CD4-positive, alpha-beta T cell (primary cell): Measurements from ENCODE around the gene CSNK1G1. TPM values are rescaled to one million over a fixed set of nuclear protein-coding genes. Genes with fewer than 3 reads are reported as not detected.

Source experiments
- ATAC-seq: fragments of 200-7000 bp; cut with Tn5 transposase; one replicate; pipeline ENCODE4 v1.10.0; 2022; ENCODE audit warnings: mild to moderate bottlenecking; ENCODE audit not compliant: poor library complexity
- CTCF ChIA-PET: fragments of 350-600 bp; sonication (Branson Sonifier 250); formaldehyde crosslinking; loops from one replicate; lab custom pipeline; 2021; ENCODE audit warnings: antibody characterized with exemption, inconsistent platforms; lab: Charles Lee
- POLR2A ChIA-PET: fragments of 350-600 bp; sonication (Branson Sonifier 250); formaldehyde crosslinking; loops from one replicate; lab custom pipeline; 2021; ENCODE audit warnings: antibody characterized with exemption, inconsistent platforms; lab: Charles Lee
- DNase-seq, 14 experiments: peaks; one replicate each; pipeline ENCODE4 v3.0.0-alpha.2; 2013 to 2020; ENCODE audit warnings: mixed read lengths in 2 of 14
- H3K27ac ChIP-seq, 2 donors: one replicate each; pipeline versions ENCODE4 v1.5.1 to v1.7.0; 2013; ENCODE audit warnings: low read length in 2 of 2, low read depth in 1 of 2, mild to moderate bottlenecking in 1 of 2
- H3K27me3 ChIP-seq, 2 experiments: 1 replicate in 1 of 2; 2 replicates in 1 of 2; pipeline versions ENCODE4 v1.6.1 to v1.7.0; 2013; ENCODE audit warnings: low read length in 2 of 2, control low read depth in 1 of 2, mild to moderate bottlenecking in 1 of 2, moderate library complexity in 1 of 2; ENCODE audit not compliant: insufficient read depth in 2 of 2, control insufficient read depth in 1 of 2
- H3K36me3 ChIP-seq: one replicate; pipeline ENCODE4 v1.6.1; 2013; ENCODE audit warnings: low read length, control low read depth; ENCODE audit not compliant: insufficient read depth
- H3K4me1 ChIP-seq: one replicate; pipeline ENCODE4 v1.6.1; 2013; ENCODE audit warnings: low read length, control low read depth; ENCODE audit not compliant: insufficient read depth
- H3K4me3 ChIP-seq: one replicate; pipeline ENCODE4 v1.5.1; 2013; ENCODE audit warnings: mild to moderate bottlenecking, low read length, moderate library complexity
- H3K9me3 ChIP-seq, 2 experiments: 1 replicate in 1 of 2; 2 replicates in 1 of 2; pipeline versions ENCODE4 v1.6.1 to v1.7.0; 2013; ENCODE audit warnings: low read length in 2 of 2, mild to moderate bottlenecking in 2 of 2, control low read depth in 1 of 2, moderate library complexity in 1 of 2; ENCODE audit not compliant: control insufficient read depth in 1 of 2, insufficient read depth in 1 of 2
- H3K27ac Mint-ChIP-seq: one replicate; pipeline ENCODE4 v1.8.0; 2020; ENCODE audit warnings: mixed read lengths
- H3K27me3 Mint-ChIP-seq: one replicate; pipeline ENCODE4 v1.8.0; 2021; ENCODE audit warnings: mixed read lengths
- H3K36me3 Mint-ChIP-seq: one replicate; pipeline ENCODE4 v1.8.0; 2021; ENCODE audit warnings: low read depth, mixed read lengths
- H3K4me1 Mint-ChIP-seq: one replicate; pipeline ENCODE4 v1.8.0; 2021; ENCODE audit warnings: low read depth, mixed read lengths
- H3K4me3 Mint-ChIP-seq: one replicate; pipeline ENCODE4 v1.8.0; 2020; ENCODE audit warnings: mild to moderate bottlenecking, mixed read lengths
- H3K9me3 Mint-ChIP-seq: one replicate; pipeline ENCODE4 v1.8.0; 2020; ENCODE audit warnings: mixed read lengths
- CTCF ChIP-seq: fragments of 200-600 bp; IDR thresholded peaks from one replicate; pipeline ENCODE4 v1.8.0; 2022; ENCODE audit warnings: antibody characterized with exemption, mild to moderate bottlenecking
- intact Hi-C, 2 experiments: fragments of 100-400 bp; cut with DNase I in 1 of 2; cut with micrococcal nuclease in 1 of 2; formaldehyde crosslinking; loops; one replicate each; pipeline versions ENCODE4 v1.15.1 to v1.9.0; 2023 to 2025; cut with DNase I, micrococcal nuclease
- total RNA-seq, 174 experiments: library from RNA in 2 of 174; stranded (reverse) in 2 of 174; gene quantifications; one replicate each; pipeline ENCODE4 v1.2.3 and lab custom pipeline; 2021 to 2026

CSNK1G1 gene
- total RNA-seq, 2 experiments from 2014 or later, result 12.2 to 13.7 TPM

- Histone ChIP-seq H3K27ac (no peak overlapping the region), H3K4me1 (no peaks in the 10 kb centered on the region), H3K9me3 (no peaks in the 10 kb centered on the region), H3K4me3 (no peak overlapping the region), H3K36me3 (peaks cover 92% of the 10 kb centered on the region), H3K27me3 (no peaks in the 10 kb centered on the region)
- DNase-seq (no peak), ATAC-seq (no peak)
- POLR2A ChIA-PET, result interaction anchor here (1.1 kb wide), 1 partner anchor 19 kb away, joined by 5 read pairs; no protein-coding TSS in a partner anchor
- Mint-ChIP-seq H3K36me3 (peaks cover 91% of the 10 kb centered on the region), H3K9me3 (no peaks in the 10 kb centered on the region), H3K4me3 (no peak overlapping the region), H3K4me1 (no peaks in the 10 kb centered on the region), H3K27ac (no peak overlapping the region), H3K27me3 (no peaks in the 10 kb centered on the region)
- TF ChIP-seq CTCF, result no peak
- intact Hi-C loops, result no loop called here
- CTCF ChIA-PET, result interaction anchor here (0.8 kb wide), 1 partner anchor 19 kb away, joined by 3 read pairs; no protein-coding TSS in a partner anchor
Measured at GRCh38 chr15:64134345-64134829, 221.6 kb downstream of the CSNK1G1 start.

- intact Hi-C loops, result no loop called here
- H3K4me1 ChIP-seq, result no peaks in the 10 kb centered on the region
- Mint-ChIP-seq H3K9me3 (no peaks in the 10 kb centered on the region), H3K36me3 (peaks cover 95% of the 10 kb centered on the region), H3K4me3 (no peak overlapping the region), H3K4me1 (no peaks in the 10 kb centered on the region), H3K27me3 (no peaks in the 10 kb centered on the region), H3K27ac (no peak overlapping the region)
- no peak overlapping the region for H3K4me3 ChIP-seq
- no peaks in the 10 kb centered on the region for H3K27me3 ChIP-seq
- TF ChIP-seq CTCF, result no peak
- CTCF ChIA-PET, result interaction anchor here (0.8 kb wide), 1 partner anchor 19 kb away, joined by 3 read pairs; no protein-coding TSS in a partner anchor
- H3K9me3 ChIP-seq, result no peaks in the 10 kb centered on the region
- DNase-seq, result no peak
- H3K27ac ChIP-seq, result no peak overlapping the region
- POLR2A ChIA-PET, result interaction anchor here (1.1 kb wide), 1 partner anchor 19 kb away, joined by 5 read pairs; no protein-coding TSS in a partner anchor
- no peak for ATAC-seq
- peaks cover 94% of the 10 kb centered on the region for H3K36me3 ChIP-seq
Measured at GRCh38 chr15:64133623-64134344, 222.2 kb downstream of the CSNK1G1 start.

- H3K9me3 Mint-ChIP-seq, result no peaks in the 10 kb centered on the region
- POLR2A ChIA-PET, result no interaction called here
Measured at GRCh38 chr15:64132217-64132616, 223.8 kb downstream of the CSNK1G1 start.

More at GRCh38 chr15:64132217-64132616, 223.8 kb downstream of the CSNK1G1 start:
- H3K4me3 Mint-ChIP-seq, result no peak overlapping the region
- ATAC-seq (no peak), DNase-seq (no peak)
- Histone ChIP-seq H3K4me1 (no peaks in the 10 kb centered on the region), H3K4me3 (no peak overlapping the region), H3K27ac (no peak overlapping the region), H3K27me3 (no peaks in the 10 kb centered on the region), H3K36me3 (peaks cover 94% of the 10 kb centered on the region), H3K9me3 (no peaks in the 10 kb centered on the region)
- no peaks in the 10 kb centered on the region for H3K27me3 Mint-ChIP-seq
- CTCF ChIA-PET, result interaction anchor here (1.2 kb wide), 1 partner anchor 21 kb away, joined by 3 read pairs; no protein-coding TSS in a partner anchor
- peaks cover 95% of the 10 kb centered on the region for H3K36me3 Mint-ChIP-seq
- H3K27ac Mint-ChIP-seq, result no peak overlapping the region
- intact Hi-C loops, result no loop called here
- no peak for TF ChIP-seq CTCF
- no peaks in the 10 kb centered on the region for H3K4me1 Mint-ChIP-seq
